ENCODE measurements around the gene COG4.

- no peak for TF ChIP-seq POLR2A (IDR thresholded peaks at IDR 0.05)
- no peak for TF ChIP-seq CTCF (IDR thresholded peaks at IDR 0.05)
Measured at GRCh38 chr16:70571623-70572022, 48.3 kb upstream of the COG4 start.

All from body of pancreas (tissue), 4 donors.